ENCODE data around the gene RELN.

DNA sequence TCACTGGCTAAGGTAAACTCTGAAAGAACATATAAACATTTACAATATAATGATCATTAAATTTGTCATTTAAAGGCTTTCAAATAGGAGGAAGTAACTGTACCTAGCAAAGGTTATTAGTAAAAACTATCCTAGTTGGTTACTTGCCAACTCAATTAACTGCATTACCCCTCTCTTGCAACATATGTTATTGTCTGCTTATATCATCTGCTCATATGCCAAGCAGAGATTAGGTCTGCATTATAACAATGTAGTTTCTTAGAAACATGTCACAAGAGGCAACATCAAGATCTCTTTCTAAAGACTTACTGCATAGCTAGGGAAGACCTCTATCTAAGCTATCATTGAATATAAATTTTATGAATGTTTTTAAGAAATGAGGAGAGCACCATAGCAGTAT lies 132.5 kb downstream of the RELN start:
- TF ChIP-seq POLR2A (IDR thresholded peaks at IDR 0.05; ENCODE audit: borderline replicate concordance, extremely low read depth, insufficient read depth, insufficient read length): no peak
- TF ChIP-seq POLR2AphosphoS5 (IDR thresholded peaks at IDR 0.05; ENCODE audit: low read depth, low read length): no peak
- TF ChIP-seq, protein P1, sequence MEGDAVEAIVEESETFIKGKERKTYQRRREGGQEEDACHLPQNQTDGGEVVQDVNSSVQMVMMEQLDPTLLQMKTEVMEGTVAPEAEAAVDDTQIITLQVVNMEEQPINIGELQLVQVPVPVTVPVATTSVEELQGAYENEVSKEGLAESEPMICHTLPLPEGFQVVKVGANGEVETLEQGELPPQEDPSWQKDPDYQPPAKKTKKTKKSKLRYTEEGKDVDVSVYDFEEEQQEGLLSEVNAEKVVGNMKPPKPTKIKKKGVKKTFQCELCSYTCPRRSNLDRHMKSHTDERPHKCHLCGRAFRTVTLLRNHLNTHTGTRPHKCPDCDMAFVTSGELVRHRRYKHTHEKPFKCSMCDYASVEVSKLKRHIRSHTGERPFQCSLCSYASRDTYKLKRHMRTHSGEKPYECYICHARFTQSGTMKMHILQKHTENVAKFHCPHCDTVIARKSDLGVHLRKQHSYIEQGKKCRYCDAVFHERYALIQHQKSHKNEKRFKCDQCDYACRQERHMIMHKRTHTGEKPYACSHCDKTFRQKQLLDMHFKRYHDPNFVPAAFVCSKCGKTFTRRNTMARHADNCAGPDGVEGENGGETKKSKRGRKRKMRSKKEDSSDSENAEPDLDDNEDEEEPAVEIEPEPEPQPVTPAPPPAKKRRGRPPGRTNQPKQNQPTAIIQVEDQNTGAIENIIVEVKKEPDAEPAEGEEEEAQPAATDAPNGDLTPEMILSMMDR (IDR thresholded peaks at IDR 0.05 in 2 of 3, conservative IDR thresholded peaks at IDR 0.05 in 1 of 3; ENCODE audit: borderline replicate concordance in 1 of 3, insufficient read depth in 1 of 3, low read depth in 2 of 3, low read length in 2 of 3): no peak
- TF ChIP-seq, protein P2, sequence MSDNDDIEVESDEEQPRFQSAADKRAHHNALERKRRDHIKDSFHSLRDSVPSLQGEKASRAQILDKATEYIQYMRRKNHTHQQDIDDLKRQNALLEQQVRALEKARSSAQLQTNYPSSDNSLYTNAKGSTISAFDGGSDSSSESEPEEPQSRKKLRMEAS (IDR thresholded peaks at IDR 0.05): no peak
- no peak for TF ChIP-seq ELF1 (IDR thresholded peaks at IDR 0.05; ENCODE audit: borderline replicate concordance, low read depth)

All from HCT116 (cell line).